ENCODE data around the gene AFF2. TPM values are rescaled to one million over a fixed set of nuclear protein-coding genes. Genes with fewer than 3 reads are reported as not detected.

AFF2 gene
- total RNA-seq, 1 experiment from 2014 or later = 0.16 TPM

DNA sequence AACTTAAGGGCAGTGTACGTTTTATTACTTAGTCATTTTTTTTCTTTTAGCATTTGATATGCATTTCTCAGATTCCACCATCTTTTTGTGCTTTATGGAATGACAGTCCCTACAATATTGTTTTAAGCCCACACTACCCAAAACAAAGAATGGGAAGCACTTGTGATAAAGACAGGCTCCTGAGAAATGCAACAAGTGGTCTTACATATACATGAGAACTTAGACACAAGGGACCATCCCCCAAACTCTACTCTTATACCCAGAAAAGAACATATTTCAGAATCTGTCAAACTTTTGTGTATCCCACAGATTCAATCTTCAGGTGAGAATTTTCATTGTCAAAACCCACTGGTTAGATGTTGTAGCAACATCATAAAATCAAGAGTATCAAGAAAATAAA, 491.1 kb downstream of the AFF2 start:
- Histone ChIP-seq H3K9me3 (no peaks in the 10 kb centered on the region), H3K4me3 (ENCODE audit: low read depth, low read length) (no peak overlapping the region), H3K36me3 (ENCODE audit: control insufficient read depth, insufficient read depth, low read length) (no peaks in the 10 kb centered on the region), H3K4me1 (no peaks in the 10 kb centered on the region), H3K27me3 (replicated peaks; ENCODE audit: control insufficient read depth, insufficient read depth, low read length) (no peaks in the 10 kb centered on the region)
- Mint-ChIP-seq H3K27me3 (ENCODE audit: insufficient read depth, unreplicated experiment) (no peaks in the 10 kb centered on the region), H3K4me3 (ENCODE audit: unreplicated experiment) (no peak overlapping the region), H3K4me1 (ENCODE audit: low read depth, unreplicated experiment) (no peaks in the 10 kb centered on the region), H3K27ac (ENCODE audit: unreplicated experiment) (no peak overlapping the region), H3K36me3 (ENCODE audit: insufficient read depth, unreplicated experiment) (no peaks in the 10 kb centered on the region), H3K9me3 (ENCODE audit: unreplicated experiment) (no peaks in the 10 kb centered on the region)
- no TSS peak for BruUV-seq (replicated peaks)
- CTCF ChIA-PET = no interaction called here
- no peak for DNase-seq
- POLR2A ChIA-PET = no interaction called here
- no peak for TF ChIP-seq CTCF (IDR thresholded peaks at IDR 0.05; ENCODE audit: insufficient read depth in 1 of 2, low read depth in 1 of 2, low read length in 1 of 2, severe bottlenecking in 1 of 2, unreplicated experiment in 1 of 2)
- intact Hi-C loops (cut with micrococcal nuclease; ENCODE audit: unreplicated experiment) = no loop called here

- no peak for TF ChIP-seq CTCF (IDR thresholded peaks at IDR 0.05; ENCODE audit: insufficient read depth in 1 of 2, low read depth in 1 of 2, low read length in 1 of 2, severe bottlenecking in 1 of 2, unreplicated experiment in 1 of 2)
- no peaks in the 10 kb centered on the region for H3K27me3 ChIP-seq (replicated peaks; ENCODE audit: control insufficient read depth, insufficient read depth, low read length)
- H3K4me3 Mint-ChIP-seq (ENCODE audit: unreplicated experiment) = no peak overlapping the region
- H3K36me3 Mint-ChIP-seq (ENCODE audit: insufficient read depth, unreplicated experiment) = no peaks in the 10 kb centered on the region
- intact Hi-C loops (cut with micrococcal nuclease; ENCODE audit: unreplicated experiment) = no loop called here
- H3K9me3 Mint-ChIP-seq (ENCODE audit: unreplicated experiment) = no peaks in the 10 kb centered on the region
- H3K4me1 ChIP-seq = no peaks in the 10 kb centered on the region
- H3K27ac Mint-ChIP-seq (ENCODE audit: unreplicated experiment) = no peak overlapping the region
- DNase-seq = no peak
- POLR2A ChIA-PET = no interaction called here
- H3K4me3 ChIP-seq (ENCODE audit: low read depth, low read length) = no peak overlapping the region
- no peaks in the 10 kb centered on the region for H3K9me3 ChIP-seq
- no peaks in the 10 kb centered on the region for H3K27me3 Mint-ChIP-seq (ENCODE audit: insufficient read depth, unreplicated experiment)
- no peaks in the 10 kb centered on the region for H3K4me1 Mint-ChIP-seq (ENCODE audit: low read depth, unreplicated experiment)
- BruUV-seq (replicated peaks) = no TSS peak
- H3K36me3 ChIP-seq (ENCODE audit: control insufficient read depth, insufficient read depth, low read length) = no peaks in the 10 kb centered on the region
- CTCF ChIA-PET = no interaction called here
Observed at GRCh38 chrX:148995661-148996060, 495.2 kb downstream of the AFF2 start.

GRCh38 chrX:149002320-149002719, 501.9 kb downstream of the AFF2 start:
- no peaks in the 10 kb centered on the region for H3K27me3 Mint-ChIP-seq (ENCODE audit: insufficient read depth, unreplicated experiment)
- no peaks in the 10 kb centered on the region for H3K9me3 Mint-ChIP-seq (ENCODE audit: unreplicated experiment)
- no peak for DNase-seq
- Histone ChIP-seq H3K27me3 (replicated peaks; ENCODE audit: control insufficient read depth, insufficient read depth, low read length) (no peaks in the 10 kb centered on the region), H3K4me3 (ENCODE audit: low read depth, low read length) (no peak overlapping the region), H3K36me3 (ENCODE audit: control insufficient read depth, insufficient read depth, low read length) (no peaks in the 10 kb centered on the region), H3K4me1 (no peaks in the 10 kb centered on the region), H3K9me3 (no peaks in the 10 kb centered on the region)
- POLR2A ChIA-PET = no interaction called here
- BruUV-seq (replicated peaks) = no TSS peak
- no peak for TF ChIP-seq CTCF (IDR thresholded peaks at IDR 0.05; ENCODE audit: insufficient read depth in 1 of 2, low read depth in 1 of 2, low read length in 1 of 2, severe bottlenecking in 1 of 2, unreplicated experiment in 1 of 2)
- H3K4me1 Mint-ChIP-seq (ENCODE audit: low read depth, unreplicated experiment) = no peaks in the 10 kb centered on the region
- H3K36me3 Mint-ChIP-seq (ENCODE audit: insufficient read depth, unreplicated experiment) = no peaks in the 10 kb centered on the region
- no peak overlapping the region for H3K4me3 Mint-ChIP-seq (ENCODE audit: unreplicated experiment)
- H3K27ac Mint-ChIP-seq (ENCODE audit: unreplicated experiment) = no peak overlapping the region
- intact Hi-C loops (cut with micrococcal nuclease; ENCODE audit: unreplicated experiment) = no loop called here
- CTCF ChIA-PET = no interaction called here
